ENCODE measurements around the gene FRMD5. TPM values are rescaled to one million over a fixed set of nuclear protein-coding genes. Genes with fewer than 3 reads are reported as not detected.

The FRMD5 gene
- total and polyA plus RNA-seq, 2 donors (not counting 1 experiment from before 2014, with no cell fraction given) = 1.9 to 4.3 TPM

- no peaks in the 10 kb centered on the region for H3K27me3 ChIP-seq (ENCODE audit: control insufficient read depth, insufficient read depth, low read length)
- no peaks in the 10 kb centered on the region for H3K79me2 ChIP-seq (ENCODE audit: control insufficient read depth, insufficient read depth, low read length)
- TF ChIP-seq, protein P1, sequence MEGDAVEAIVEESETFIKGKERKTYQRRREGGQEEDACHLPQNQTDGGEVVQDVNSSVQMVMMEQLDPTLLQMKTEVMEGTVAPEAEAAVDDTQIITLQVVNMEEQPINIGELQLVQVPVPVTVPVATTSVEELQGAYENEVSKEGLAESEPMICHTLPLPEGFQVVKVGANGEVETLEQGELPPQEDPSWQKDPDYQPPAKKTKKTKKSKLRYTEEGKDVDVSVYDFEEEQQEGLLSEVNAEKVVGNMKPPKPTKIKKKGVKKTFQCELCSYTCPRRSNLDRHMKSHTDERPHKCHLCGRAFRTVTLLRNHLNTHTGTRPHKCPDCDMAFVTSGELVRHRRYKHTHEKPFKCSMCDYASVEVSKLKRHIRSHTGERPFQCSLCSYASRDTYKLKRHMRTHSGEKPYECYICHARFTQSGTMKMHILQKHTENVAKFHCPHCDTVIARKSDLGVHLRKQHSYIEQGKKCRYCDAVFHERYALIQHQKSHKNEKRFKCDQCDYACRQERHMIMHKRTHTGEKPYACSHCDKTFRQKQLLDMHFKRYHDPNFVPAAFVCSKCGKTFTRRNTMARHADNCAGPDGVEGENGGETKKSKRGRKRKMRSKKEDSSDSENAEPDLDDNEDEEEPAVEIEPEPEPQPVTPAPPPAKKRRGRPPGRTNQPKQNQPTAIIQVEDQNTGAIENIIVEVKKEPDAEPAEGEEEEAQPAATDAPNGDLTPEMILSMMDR (conservative IDR thresholded peaks at IDR 0.05 in 1 of 2, IDR thresholded peaks at IDR 0.05 in 1 of 2; ENCODE audit: low read depth in 1 of 2, low read length in 2 of 2) = no peak
- no peak for TF ChIP-seq EZH2 (IDR thresholded peaks at IDR 0.05; ENCODE audit: low read length, missing control alignments)
- H3K4me3 ChIP-seq (replicated peaks in 1 of 4; ENCODE audit: control extremely low read depth in 1 of 4, insufficient read depth in 1 of 4, low read depth in 3 of 4, low read length in 4 of 4) = no peak overlapping the region
- no peak for DNase-seq (ENCODE audit: low read depth in 2 of 2)
- no peak overlapping the region for H2AFZ ChIP-seq (ENCODE audit: low read length)
- H4K20me1 ChIP-seq (ENCODE audit: control insufficient read depth, extremely low read depth, insufficient read depth, low read length) = no peaks in the 10 kb centered on the region
- no peak overlapping the region for H3K4me2 ChIP-seq (ENCODE audit: extremely low read depth, insufficient read depth, low read length)
- no peak overlapping the region for H3K9ac ChIP-seq (ENCODE audit: insufficient read depth, low read length)
- H3K4me1 ChIP-seq (ENCODE audit: control insufficient read depth, extremely low read depth, insufficient read depth, low read length) = peaks cover under 1% of the 10 kb centered on the region
- no peaks in the 10 kb centered on the region for H3K9me3 ChIP-seq (ENCODE audit: control insufficient read depth, insufficient read depth, low read depth, low read length)
- no peaks in the 10 kb centered on the region for H3K36me3 ChIP-seq (ENCODE audit: control insufficient read depth, insufficient read depth, low read length)
- no peak overlapping the region for H3K27ac ChIP-seq (ENCODE audit: insufficient read depth, low read length)
These were observed 171.9 kb downstream of the FRMD5 start for GRCh38 chr15:44023176-44023575.

GRCh38 chr15:44018151-44018550, 176.9 kb downstream of the FRMD5 start:
- no peaks in the 10 kb centered on the region for H4K20me1 ChIP-seq (ENCODE audit: control insufficient read depth, extremely low read depth, insufficient read depth, low read length)
- no peak overlapping the region for H3K4me3 ChIP-seq (replicated peaks in 1 of 4; ENCODE audit: control extremely low read depth in 1 of 4, insufficient read depth in 1 of 4, low read depth in 3 of 4, low read length in 4 of 4)
- H2AFZ ChIP-seq (ENCODE audit: low read length) = no peak overlapping the region
- H3K27me3 ChIP-seq (ENCODE audit: control insufficient read depth, insufficient read depth, low read length) = no peaks in the 10 kb centered on the region
- H3K4me2 ChIP-seq (ENCODE audit: extremely low read depth, insufficient read depth, low read length) = no peak overlapping the region
- DNase-seq (ENCODE audit: low read depth in 2 of 2) = no peak
- H3K27ac ChIP-seq (ENCODE audit: insufficient read depth, low read length) = no peak overlapping the region
- no peaks in the 10 kb centered on the region for H3K36me3 ChIP-seq (ENCODE audit: control insufficient read depth, insufficient read depth, low read length)
- H3K9ac ChIP-seq (ENCODE audit: insufficient read depth, low read length) = no peak overlapping the region
- H3K4me1 ChIP-seq (ENCODE audit: control insufficient read depth, extremely low read depth, insufficient read depth, low read length) = no peaks in the 10 kb centered on the region
- TF ChIP-seq EZH2 (IDR thresholded peaks at IDR 0.05; ENCODE audit: low read length, missing control alignments) = no peak
- TF ChIP-seq, protein P1 (conservative IDR thresholded peaks at IDR 0.05 in 1 of 2, IDR thresholded peaks at IDR 0.05 in 1 of 2; ENCODE audit: low read depth in 1 of 2, low read length in 2 of 2) = no peak
- no peaks in the 10 kb centered on the region for H3K9me3 ChIP-seq (ENCODE audit: control insufficient read depth, insufficient read depth, low read depth, low read length)
- H3K79me2 ChIP-seq (ENCODE audit: control insufficient read depth, insufficient read depth, low read length) = no peaks in the 10 kb centered on the region

GRCh38 chr15:44015545-44016305, 179.3 kb downstream of the FRMD5 start:
- H3K36me3 ChIP-seq (ENCODE audit: control insufficient read depth, insufficient read depth, low read length) = no peaks in the 10 kb centered on the region
- TF ChIP-seq EZH2 (IDR thresholded peaks at IDR 0.05; ENCODE audit: low read length, missing control alignments) = no peak
- TF ChIP-seq, protein P1 (conservative IDR thresholded peaks at IDR 0.05 in 1 of 2, IDR thresholded peaks at IDR 0.05 in 1 of 2; ENCODE audit: low read depth in 1 of 2, low read length in 2 of 2) = no peak
- H4K20me1 ChIP-seq (ENCODE audit: control insufficient read depth, extremely low read depth, insufficient read depth, low read length) = no peaks in the 10 kb centered on the region
- no peak overlapping the region for H3K27ac ChIP-seq (ENCODE audit: insufficient read depth, low read length)
- no peak overlapping the region for H3K9ac ChIP-seq (ENCODE audit: insufficient read depth, low read length)
- no peak overlapping the region for H3K4me2 ChIP-seq (ENCODE audit: extremely low read depth, insufficient read depth, low read length)
- no peaks in the 10 kb centered on the region for H3K79me2 ChIP-seq (ENCODE audit: control insufficient read depth, insufficient read depth, low read length)
- no peaks in the 10 kb centered on the region for H3K27me3 ChIP-seq (ENCODE audit: control insufficient read depth, insufficient read depth, low read length)
- peak; percentile 37 to 47 for DNase-seq (ENCODE audit: low read depth in 2 of 2)
- H3K9me3 ChIP-seq (ENCODE audit: control insufficient read depth, insufficient read depth, low read depth, low read length) = no peaks in the 10 kb centered on the region
- H3K4me3 ChIP-seq (replicated peaks in 1 of 4; ENCODE audit: control extremely low read depth in 1 of 4, insufficient read depth in 1 of 4, low read depth in 3 of 4, low read length in 4 of 4) = no peak overlapping the region
- H3K4me1 ChIP-seq (ENCODE audit: control insufficient read depth, extremely low read depth, insufficient read depth, low read length) = no peaks in the 10 kb centered on the region
- no peak overlapping the region for H2AFZ ChIP-seq (ENCODE audit: low read length)

Measured in fibroblast of lung (primary cell).